Stimulated activated CD8-positive, alpha-beta memory T cell treated with anti-CD3 and anti-CD28 coated beads, Interleukin-12 subunit alpha, Interleukin-12 subunit beta, amount 100 ng/mL, for 1 hour (primary cell): ENCODE data around the gene SLC22A4.

Experiments used
- DNase-seq: peaks from one replicate; pipeline ENCODE4 v3.0.0-alpha.2; 2020; ENCODE audit warnings: low read depth

Gene SLC22A4

GRCh38 chr5:132342291-132343180 is 48.3 kb downstream of the SLC22A4 start:
- no peak for DNase-seq

- DNase-seq: no peak
Observed at GRCh38 chr5:132344775-132345514, 50.8 kb downstream of the SLC22A4 start.

GRCh38 chr5:132353486-132353995 is 59.3 kb downstream of the SLC22A4 start:
- DNase-seq: no peak

GRCh38 chr5:132354381-132355139 is 60.4 kb downstream of the SLC22A4 start:
- no peak for DNase-seq

- DNase-seq: no peak
Observed at GRCh38 chr5:132355140-132355765, 61.1 kb downstream of the SLC22A4 start.

GRCh38 chr5:132358775-132359174 is 64.6 kb downstream of the SLC22A4 start:
- no peak for DNase-seq

- DNase-seq: no peak
Observed at GRCh38 chr5:132362086-132362485, 67.9 kb downstream of the SLC22A4 start.

GRCh38 chr5:132363431-132364112 is 69.4 kb downstream of the SLC22A4 start:
- DNase-seq: no peak

GRCh38 chr5:132364319-132364718 is 70.1 kb downstream of the SLC22A4 start:
- DNase-seq: no peak

GRCh38 chr5:132365213-132365612 is 71.0 kb downstream of the SLC22A4 start:
- DNase-seq: no peak

- DNase-seq: no peak
Observed at GRCh38 chr5:132368186-132368585, 74.0 kb downstream of the SLC22A4 start.

GRCh38 chr5:132369007-132369473 is 74.8 kb downstream of the SLC22A4 start:
- DNase-seq: no peak

- peak; percentile 48 for DNase-seq
Observed at GRCh38 chr5:132369474-132370180, 75.4 kb downstream of the SLC22A4 start, which contains the start of gene SLC22A5. SLC22A5 (plus strand) TSS chr5:132369710; CDS start chr5:132369973, 263 bp downstream.

- no peak for DNase-seq
Observed at GRCh38 chr5:132370181-132370970, 76.2 kb downstream of the SLC22A4 start.

- no peak for DNase-seq
Observed at GRCh38 chr5:132370971-132371602, 76.9 kb downstream of the SLC22A4 start.

GRCh38 chr5:132371603-132371994 is 77.4 kb downstream of the SLC22A4 start:
- no peak for DNase-seq

- no peak for DNase-seq
Observed at GRCh38 chr5:132372127-132372526, 77.9 kb downstream of the SLC22A4 start.

- DNase-seq: no peak
Observed at GRCh38 chr5:132372542-132372941, 78.3 kb downstream of the SLC22A4 start.

GRCh38 chr5:132375957-132376356 is 81.8 kb downstream of the SLC22A4 start:
- no peak for DNase-seq
